NCI-H1092 (cell line): ENCODE data around the gene RRAD.
"Not testable (repeated sequence)": the region's sequence is repeated elsewhere in the genome, so short reads cannot be mapped to it uniquely, and the experiment has no call there.

Source experiments
- DNase-seq: peaks from one replicate; lab custom pipeline; 2025; lab: John Stamatoyannopoulos, UW

The RRAD gene

GRCh38 chr16:66950971-66951790, 25.8 kb upstream of the RRAD start:
- DNase-seq: no peak

- DNase-seq: no peak
Observed at GRCh38 chr16:66950437-66950836, 25.1 kb upstream of the RRAD start.

DNA sequence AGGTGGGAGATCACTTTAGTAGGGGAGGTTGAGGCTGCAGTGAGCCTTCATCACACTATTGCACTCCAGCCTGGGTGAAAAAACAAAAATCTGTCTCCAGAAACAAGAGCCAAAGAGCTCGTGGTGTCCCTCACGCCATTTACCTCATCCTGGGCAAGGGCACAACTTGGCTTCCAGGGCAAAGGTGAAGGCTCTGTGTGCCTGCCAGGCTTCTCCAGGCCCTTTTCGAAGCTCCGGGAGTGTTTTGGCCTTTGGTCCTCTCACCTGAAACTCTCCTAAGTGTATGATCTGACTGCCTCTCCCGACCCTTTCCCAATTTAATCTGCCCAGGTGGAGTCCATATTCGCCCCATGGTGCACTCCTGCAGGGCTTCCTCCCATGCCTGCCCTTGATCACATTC, 24.1 kb upstream of the RRAD start:
- DNase-seq: no peak

- no peak for DNase-seq
Observed at GRCh38 chr16:66948837-66949225, 23.5 kb upstream of the RRAD start.

GRCh38 chr16:66948134-66948836, 22.9 kb upstream of the RRAD start:
- no peak for DNase-seq

DNA sequence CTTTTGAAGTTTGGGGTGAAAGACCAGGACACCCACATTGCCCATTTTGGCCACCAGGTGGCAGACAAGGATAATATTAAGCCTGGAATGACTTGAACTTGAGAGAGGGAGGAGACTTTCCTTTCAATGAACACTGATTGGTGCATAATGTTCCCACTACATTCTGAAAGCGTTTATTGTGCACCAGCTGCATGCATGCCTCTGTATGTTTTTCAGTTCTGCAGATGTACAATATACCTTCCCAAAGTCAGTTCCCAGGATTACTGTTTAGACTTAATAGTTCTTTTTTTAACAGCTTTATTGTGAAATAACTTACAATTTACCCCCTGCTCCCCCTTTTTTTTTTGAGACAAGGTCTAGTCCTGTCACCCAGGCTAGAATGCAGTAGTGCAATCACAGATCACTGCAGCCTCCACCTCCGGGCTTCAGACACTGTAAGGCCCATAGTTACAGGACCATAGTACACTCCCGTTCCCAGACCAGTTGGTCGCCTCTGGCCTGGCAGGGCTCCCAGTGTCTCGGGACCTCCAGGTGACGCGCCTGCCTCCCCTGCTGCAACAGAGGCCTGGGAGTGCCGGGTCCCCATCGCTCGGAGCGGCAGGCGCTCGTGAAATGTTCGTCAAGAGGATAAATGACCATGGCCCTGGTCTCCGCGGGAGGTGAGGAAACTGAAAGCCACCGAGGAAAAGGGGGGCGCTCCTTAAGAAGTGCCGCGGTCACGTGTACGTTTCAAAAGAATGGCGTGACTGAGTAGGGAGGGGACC, 22.1 kb upstream of the RRAD start:
- peak; percentile 36 for DNase-seq

GRCh38 chr16:66946974-66947301, 21.6 kb upstream of the RRAD start:
- DNase-seq: no peak

DNA sequence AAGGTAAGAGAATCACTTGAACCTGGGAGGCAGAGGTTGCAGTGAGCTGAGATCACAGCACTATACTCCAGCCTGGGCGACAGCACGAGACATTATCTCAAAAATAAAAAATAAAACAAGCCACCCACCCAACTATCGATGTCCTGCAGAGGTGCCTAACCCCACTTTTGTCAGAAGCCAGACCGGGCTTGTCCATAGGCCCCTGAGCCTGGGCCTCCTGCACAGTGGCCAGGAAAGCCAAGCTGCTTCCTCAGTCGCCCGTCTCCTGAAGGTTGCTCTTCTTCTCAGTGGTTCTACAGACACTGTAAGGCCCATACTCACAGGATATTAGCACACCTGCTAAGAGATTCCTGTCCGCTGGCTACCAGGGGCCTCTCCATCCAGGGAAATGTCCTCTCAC, 21.2 kb upstream of the RRAD start:
- DNase-seq: no peak

GRCh38 chr16:66945939-66946338, 20.6 kb upstream of the RRAD start:
- DNase-seq: no peak

- not testable (repeated sequence) for DNase-seq
Observed at GRCh38 chr16:66944971-66945370, 19.6 kb upstream of the RRAD start.

DNA sequence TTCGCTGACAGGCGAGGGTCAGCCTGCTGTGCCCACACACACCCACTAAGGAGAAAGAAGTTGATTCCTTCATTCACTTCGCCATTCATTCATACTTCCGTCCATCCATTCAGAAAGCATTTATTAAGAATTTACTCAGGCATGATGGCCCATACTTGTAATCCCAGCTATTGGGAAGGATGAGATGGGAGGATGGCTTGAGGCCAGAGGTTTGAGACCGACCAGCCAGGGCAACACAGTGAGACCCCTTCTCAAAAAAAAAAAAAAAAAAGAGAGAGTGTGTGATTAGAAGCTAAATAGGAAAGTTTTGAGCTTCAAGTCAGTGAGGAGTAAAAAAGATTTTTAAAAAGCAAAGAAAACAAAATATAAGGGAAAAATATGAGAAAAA, 18.7 kb upstream of the RRAD start:
- DNase-seq: no peak

- no peak for DNase-seq
Observed at GRCh38 chr16:66943426-66944053, 18.2 kb upstream of the RRAD start.

DNA sequence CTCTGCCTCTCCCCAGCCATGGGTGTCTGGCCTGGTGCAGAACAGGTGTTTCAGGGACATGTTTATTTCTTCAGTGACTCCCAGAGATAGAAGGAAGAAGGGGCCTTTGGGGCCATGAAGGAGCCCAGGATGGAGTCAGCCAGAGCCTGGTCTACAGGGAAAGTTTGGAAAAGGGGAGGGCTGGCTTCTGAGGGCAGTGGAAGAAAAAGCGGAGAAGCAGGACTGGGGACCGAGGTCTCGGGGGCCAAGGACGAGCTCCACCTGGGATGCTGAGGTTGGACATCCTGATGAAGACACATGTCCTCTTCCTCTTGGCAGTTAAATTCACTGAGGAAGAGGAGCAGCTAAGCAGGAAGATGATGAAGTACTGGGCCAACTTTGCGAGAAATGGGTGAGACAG, 17.6 kb upstream of the RRAD start:
- no peak for DNase-seq

GRCh38 chr16:66940236-66940635, 14.9 kb upstream of the RRAD start:
- DNase-seq: no peak

DNA sequence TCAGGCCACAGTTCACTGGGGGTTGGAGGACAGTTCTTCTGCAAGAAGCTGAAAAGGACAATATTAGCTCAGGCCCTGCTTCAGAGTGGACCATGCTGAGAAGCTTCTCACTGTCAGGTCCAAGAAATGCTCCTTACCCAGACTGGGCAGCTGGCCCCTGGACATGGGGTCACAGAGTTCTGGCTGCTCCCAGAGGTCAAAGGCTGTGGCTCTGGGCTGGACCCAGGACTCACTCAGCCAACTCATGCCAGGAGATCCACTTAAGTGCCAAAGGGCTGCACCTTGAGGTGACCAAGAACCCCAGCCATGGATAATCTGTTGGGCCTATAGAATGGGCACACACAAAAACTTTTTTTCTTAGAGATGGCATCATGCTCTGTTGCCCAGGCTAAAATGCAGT, 14.0 kb upstream of the RRAD start:
- DNase-seq: no peak

DNA sequence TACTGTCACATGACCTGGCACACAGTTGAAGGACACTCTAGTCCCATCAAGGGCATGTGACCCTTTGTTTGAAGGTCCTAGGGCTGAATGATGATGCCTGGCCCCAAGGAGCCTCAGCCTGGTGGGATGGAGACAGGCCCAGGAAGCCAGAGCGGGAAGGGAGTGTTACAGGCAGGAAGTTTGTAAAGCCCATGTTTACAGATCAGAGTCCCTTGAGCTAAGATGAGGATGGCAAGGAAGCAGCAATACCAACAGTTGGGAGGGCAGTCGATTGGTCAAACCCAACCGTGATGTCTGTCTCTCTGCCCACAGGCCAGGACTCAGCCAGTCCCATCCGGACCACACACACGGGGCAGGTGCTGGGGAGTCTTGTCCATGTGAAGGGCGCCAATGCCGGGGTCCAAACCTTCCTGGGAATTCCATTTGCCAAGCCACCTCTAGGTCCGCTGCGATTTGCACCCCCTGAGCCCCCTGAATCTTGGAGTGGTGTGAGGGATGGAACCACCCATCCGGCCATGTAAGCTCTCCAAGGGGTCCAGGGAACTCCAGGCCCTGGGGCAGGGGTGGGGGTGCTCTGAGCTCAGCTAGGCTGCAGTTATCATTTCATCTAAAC, 12.5 kb upstream of the RRAD start:
- no peak for DNase-seq

GRCh38 chr16:66936889-66937554, 11.7 kb upstream of the RRAD start:
- no peak for DNase-seq

DNA sequence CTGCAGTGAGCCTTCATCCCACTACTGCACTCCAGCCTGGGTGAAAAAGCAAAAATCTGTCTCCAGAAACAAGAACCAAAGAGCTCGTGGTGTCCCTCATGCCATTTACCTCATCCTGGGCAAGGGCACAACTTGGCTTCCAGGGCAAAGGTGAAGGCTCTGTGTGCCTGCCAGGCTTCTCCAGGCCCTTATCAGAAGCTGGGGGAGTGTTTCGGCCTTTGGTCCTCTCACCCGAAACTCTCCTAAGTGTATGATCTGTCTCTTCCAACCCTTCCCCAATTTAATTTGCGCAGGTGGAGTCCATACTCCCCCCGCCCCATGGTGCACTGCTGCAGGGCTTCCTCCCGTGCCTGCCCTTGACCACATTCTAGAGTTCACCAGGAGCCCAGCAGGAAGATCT, 11.1 kb upstream of the RRAD start:
- no peak for DNase-seq

GRCh38 chr16:66935314-66936011, 10.1 kb upstream of the RRAD start, which contains the start of gene CES2:
Gene CES2, plus strand, starts transcription at chr16:66935516. Its CDS starts 120 bp downstream, at chr16:66935636.
- DNase-seq: no peak

GRCh38 chr16:66934839-66935313, 9.5 kb upstream of the RRAD start:
- not testable (repeated sequence) for DNase-seq
